ENCODE measurements around the gene ACAP1. TPM values are rescaled to one million over a fixed set of nuclear protein-coding genes. Genes with fewer than 3 reads are reported as not detected.
A peak's percentile ranks its signal among the peaks of the same experiment; 100 is the strongest.

Gene ACAP1
- total RNA-seq, 6 experiments from 2014 or later: 3.2 to 6.4 (median 4.9) TPM

GRCh38 chr17:7317161-7317803 is 19.0 kb upstream of the ACAP1 start:
- no peak overlapping the region for H3K27ac Mint-ChIP-seq
- peaks cover 30% of the 10 kb centered on the region for H3K4me1 Mint-ChIP-seq (ENCODE audit: low read depth)
- H3K27me3 Mint-ChIP-seq (ENCODE audit: insufficient read depth): peaks cover 17% of the 10 kb centered on the region
- peaks cover 42% of the 10 kb centered on the region for H3K36me3 Mint-ChIP-seq (ENCODE audit: low read depth)
- H3K4me3 Mint-ChIP-seq: no peak overlapping the region
- no peak for DNase-seq
- TF ChIP-seq, protein P1, sequence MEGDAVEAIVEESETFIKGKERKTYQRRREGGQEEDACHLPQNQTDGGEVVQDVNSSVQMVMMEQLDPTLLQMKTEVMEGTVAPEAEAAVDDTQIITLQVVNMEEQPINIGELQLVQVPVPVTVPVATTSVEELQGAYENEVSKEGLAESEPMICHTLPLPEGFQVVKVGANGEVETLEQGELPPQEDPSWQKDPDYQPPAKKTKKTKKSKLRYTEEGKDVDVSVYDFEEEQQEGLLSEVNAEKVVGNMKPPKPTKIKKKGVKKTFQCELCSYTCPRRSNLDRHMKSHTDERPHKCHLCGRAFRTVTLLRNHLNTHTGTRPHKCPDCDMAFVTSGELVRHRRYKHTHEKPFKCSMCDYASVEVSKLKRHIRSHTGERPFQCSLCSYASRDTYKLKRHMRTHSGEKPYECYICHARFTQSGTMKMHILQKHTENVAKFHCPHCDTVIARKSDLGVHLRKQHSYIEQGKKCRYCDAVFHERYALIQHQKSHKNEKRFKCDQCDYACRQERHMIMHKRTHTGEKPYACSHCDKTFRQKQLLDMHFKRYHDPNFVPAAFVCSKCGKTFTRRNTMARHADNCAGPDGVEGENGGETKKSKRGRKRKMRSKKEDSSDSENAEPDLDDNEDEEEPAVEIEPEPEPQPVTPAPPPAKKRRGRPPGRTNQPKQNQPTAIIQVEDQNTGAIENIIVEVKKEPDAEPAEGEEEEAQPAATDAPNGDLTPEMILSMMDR (IDR thresholded peaks at IDR 0.05): no peak
- H3K9me3 Mint-ChIP-seq: no peaks in the 10 kb centered on the region

GRCh38 chr17:7318121-7318860 is 18.0 kb upstream of the ACAP1 start:
- peaks cover 11% of the 10 kb centered on the region for H3K27me3 Mint-ChIP-seq (ENCODE audit: insufficient read depth)
- H3K4me1 Mint-ChIP-seq (ENCODE audit: low read depth): peaks cover 20% of the 10 kb centered on the region
- H3K27ac Mint-ChIP-seq: no peak overlapping the region
- H3K4me3 Mint-ChIP-seq: no peak overlapping the region
- H3K36me3 Mint-ChIP-seq (ENCODE audit: low read depth): peaks cover 32% of the 10 kb centered on the region
- TF ChIP-seq, protein P1 (IDR thresholded peaks at IDR 0.05): no peak
- DNase-seq: no peak
- no peaks in the 10 kb centered on the region for H3K9me3 Mint-ChIP-seq

- Mint-ChIP-seq H3K9me3 (no peaks in the 10 kb centered on the region), H3K27ac (no peak overlapping the region), H3K4me1 (ENCODE audit: low read depth) (peaks cover 1% of the 10 kb centered on the region; the same call in 1 of the 2 replicates), H3K27me3 (ENCODE audit: insufficient read depth) (peaks cover 1% of the 10 kb centered on the region; the same call in 1 of the 2 replicates), H3K4me3 (no peak overlapping the region), H3K36me3 (ENCODE audit: low read depth) (peaks cover 11% of the 10 kb centered on the region)
- DNase-seq: no peak
- TF ChIP-seq, protein P1 (IDR thresholded peaks at IDR 0.05): no peak
These were observed 14.9 kb upstream of the ACAP1 start for GRCh38 chr17:7321466-7321865.

- no peaks in the 10 kb centered on the region for H3K9me3 Mint-ChIP-seq
- no peak for DNase-seq
These were observed 13.7 kb upstream of the ACAP1 start for GRCh38 chr17:7322520-7323194.

GRCh38 chr17:7323731-7324437 is 12.4 kb upstream of the ACAP1 start:
- peak; percentile 21 for DNase-seq
- H3K9me3 Mint-ChIP-seq: no peaks in the 10 kb centered on the region
- no peak overlapping the region for H3K27ac Mint-ChIP-seq
- TF ChIP-seq, protein P1 (IDR thresholded peaks at IDR 0.05): peak; percentile 93
- H3K27me3 Mint-ChIP-seq (ENCODE audit: insufficient read depth): no peaks in the 10 kb centered on the region
- H3K36me3 Mint-ChIP-seq (ENCODE audit: low read depth): peaks cover 9% of the 10 kb centered on the region
- peaks cover 13% of the 10 kb centered on the region for H3K4me1 Mint-ChIP-seq (ENCODE audit: low read depth)
- H3K4me3 Mint-ChIP-seq: no peak overlapping the region

More at GRCh38 chr17:7322520-7323194, 13.7 kb upstream of the ACAP1 start:
- Mint-ChIP-seq H3K4me1 (ENCODE audit: low read depth) (peaks cover 1% of the 10 kb centered on the region), H3K27ac (no peak overlapping the region), H3K27me3 (ENCODE audit: insufficient read depth) (no peaks in the 10 kb centered on the region), H3K36me3 (ENCODE audit: low read depth) (peaks cover 9% of the 10 kb centered on the region), H3K4me3 (no peak overlapping the region)
- TF ChIP-seq, protein P1 (IDR thresholded peaks at IDR 0.05): no peak

Data from HFFc6 (cell line).